GM12878 (cell line): ENCODE results near the gene FREM2. TPM values are rescaled to one million over a fixed set of nuclear protein-coding genes. Genes with fewer than 3 reads are reported as not detected.

ENCODE experiments used
- ATAC-seq: fragments of 200-7000 bp; cut with Tn5 transposase; 3 replicates; pipeline ENCODE4 v1.9.1; 2020; ENCODE audit warnings: mild to moderate bottlenecking, moderate library complexity
- BruUV-seq: library from RNA; stranded (reverse); fragments of 400-500 nt; replicated peaks from 2 replicates; lab custom pipeline; 2021; lab: Mats Ljungman, UMichigan
- CTCF ChIA-PET: fragments of 300-600 bp; sonication (Branson Sonifier 250); formaldehyde crosslinking; extraction: SDS; loops from one replicate; lab custom pipeline; 2021; ENCODE audit warnings: inconsistent platforms; lab: Yijun Ruan, JAX
- POLR2A ChIA-PET: fragments of 350-600 bp; formaldehyde crosslinking; extraction: SDS; loops from one replicate; lab custom pipeline; 2021; ENCODE audit warnings: inconsistent platforms; lab: Charles Lee
- RAD21 ChIA-PET: fragments of 300-600 bp; sonication (Branson Sonifier 250); formaldehyde crosslinking; loops from one replicate; lab custom pipeline; 2023; ENCODE audit warnings: antibody characterized with exemption; ENCODE audit not compliant: unreplicated experiment; lab: Charles Lee
- SMC1A ChIA-PET: fragments of 300-600 bp; sonication (Branson Sonifier 250); formaldehyde crosslinking; loops from one replicate; lab custom pipeline; 2023; ENCODE audit not compliant: unreplicated experiment, uncharacterized antibody; lab: Charles Lee
- DNase-seq: peaks from one replicate; pipeline ENCODE4 v3.0.0-alpha.2; 2011; ENCODE audit warnings: low read depth, low spot score
- FAIRE-seq: peaks from 3 replicates; lab custom pipeline; 2011; peaks lifted over from hg19 to GRCh38; lab: Jason Lieb, UNC
- H2AFZ ChIP-seq: 2 replicates; pipeline ENCODE4 v1.6.0; 2011; ENCODE audit warnings: low read depth, low read length, control low read depth; ENCODE audit not compliant: control insufficient read depth
- H3K27ac ChIP-seq: 2 replicates; pipeline ENCODE4 v1.5.1; 2011; ENCODE audit warnings: control low read depth; ENCODE audit not compliant: control insufficient read depth, insufficient read depth
- H3K27me3 ChIP-seq, 2 experiments: replicated peaks in 1 of 2; 2 replicates each; pipeline versions ENCODE4 v1.6.0 to v1.6.1; 2011; ENCODE audit warnings: low read length in 1 of 2; ENCODE audit not compliant: control insufficient read depth in 2 of 2, insufficient read depth in 2 of 2
- H3K36me3 ChIP-seq, 2 experiments: 2 replicates each; pipeline ENCODE4 v1.5.1; 2011; ENCODE audit warnings: low read length in 1 of 2; ENCODE audit not compliant: control insufficient read depth in 2 of 2, insufficient read depth in 2 of 2
- H3K4me1 ChIP-seq: 2 replicates; pipeline ENCODE4 v1.6.1; 2011; ENCODE audit warnings: mild to moderate bottlenecking, low read length, moderate library complexity, mixed read lengths; ENCODE audit not compliant: control insufficient read depth, insufficient read depth
- H3K4me2 ChIP-seq: 2 replicates; pipeline ENCODE4 v1.6.0; 2011; ENCODE audit warnings: control low read depth; ENCODE audit not compliant: control insufficient read depth, insufficient read depth
- H3K4me3 ChIP-seq: fragments of 200-600 bp; sonication (generic); 2 replicates; pipeline ENCODE4 v1.5.1; 2016
- H3K79me2 ChIP-seq: 2 replicates; pipeline ENCODE4 v1.6.0; 2011; ENCODE audit warnings: low read length; ENCODE audit not compliant: control insufficient read depth, insufficient read depth
- H3K9ac ChIP-seq: 2 replicates; pipeline ENCODE4 v1.8.0; 2011; ENCODE audit warnings: low read length, control low read depth, mixed read lengths; ENCODE audit not compliant: control insufficient read depth, insufficient read depth
- H3K9me3 ChIP-seq: replicated peaks from 3 replicates; pipeline ENCODE4 v1.5.1; 2011; ENCODE audit warnings: mild to moderate bottlenecking, low read length; ENCODE audit not compliant: control insufficient read depth, insufficient read depth
- H4K20me1 ChIP-seq: 2 replicates; pipeline ENCODE4 v1.6.0; 2011; ENCODE audit not compliant: control insufficient read depth, insufficient read depth
- ATF2 ChIP-seq: IDR thresholded peaks from 2 replicates; pipeline ENCODE4 v1.6.1; 2012; ENCODE audit warnings: low read length, inconsistent platforms
- BCL11A ChIP-seq: IDR thresholded peaks from 2 replicates; pipeline ENCODE4 v1.6.1; 2011; ENCODE audit warnings: low read depth, low read length
- HDAC2 ChIP-seq: fragments of 200-600 bp; sonication (generic); IDR thresholded peaks from 2 replicates; pipeline ENCODE4 v1.6.1; 2017
- MEF2A ChIP-seq: IDR thresholded peaks from 2 replicates; pipeline ENCODE4 v1.6.1; 2011; ENCODE audit warnings: low read depth, mild to moderate bottlenecking, low read length, moderate library complexity; ENCODE audit not compliant: insufficient read depth
- MEF2B ChIP-seq: fragments of 450-650 bp; IDR thresholded peaks from 2 replicates; pipeline ENCODE4 v1.6.1; 2018; ENCODE audit warnings: mild to moderate bottlenecking, moderate library complexity; ENCODE audit not compliant: partially characterized antibody, poor library complexity, severe bottlenecking
- NBN ChIP-seq: fragments of 450-650 bp; IDR thresholded peaks from 2 replicates; pipeline ENCODE4 v1.6.1; 2016
- PAX5 ChIP-seq: IDR thresholded peaks from 2 replicates; pipeline ENCODE4 v1.6.1; 2011; ENCODE audit warnings: low read depth, low read length, borderline replicate concordance
- RAD51 ChIP-seq: fragments of 450-650 bp; IDR thresholded peaks from 2 replicates; pipeline ENCODE4 v1.6.1; 2016; ENCODE audit warnings: moderate library complexity, mild to moderate bottlenecking, inconsistent platforms
- SREBF2 ChIP-seq: IDR thresholded peaks from 2 replicates; pipeline ENCODE4 v1.6.1; 2012; ENCODE audit warnings: mild to moderate bottlenecking, low read length
- TAF1 ChIP-seq: IDR thresholded peaks from 2 replicates; pipeline ENCODE4 v1.6.1; 2011; ENCODE audit warnings: mild to moderate bottlenecking, low read depth, low read length, borderline replicate concordance
- TCF12 ChIP-seq: IDR thresholded peaks from 2 replicates; pipeline ENCODE4 v1.6.1; 2011; ENCODE audit warnings: low read depth, mild to moderate bottlenecking, low read length
- WGBS: methylation state at CpG from one replicate; pipeline ENCODE4 v1.1.6; 2016; ENCODE audit warnings: low lambda C conversion rate; ENCODE audit not compliant: insufficient replicate concordance, insufficient coverage; ENCODE audit errors: missing lambda C conversion rate; 5-methylcytosine and 5-hydroxymethylcytosine counted together
- in situ Hi-C: fragments of 300-500 bp; cut with MboI; formaldehyde crosslinking; loops from 9 replicates; pipeline ENCODE4 v1.14.3; 2018; ENCODE audit warnings: mixed read lengths
- intact Hi-C: fragments of 100-400 bp; cut with micrococcal nuclease; formaldehyde crosslinking; loops from one replicate; pipeline ENCODE4 v1.14.2; 2022; ENCODE audit not compliant: unreplicated experiment
- polyA plus RNA-seq, 11 experiments: library from polyadenylated mRNA; depleted of rRNA in 4 of 11; unstranded in 6 of 11; stranded (reverse) in 5 of 11; fragments of >200 nt; fragmentation: Nextera tagmentation in 4 of 11; fragmentation: Illumina TruSeq in 1 of 11; extraction: Ambion mirVana in 4 of 11; extraction: Trizol in 1 of 11; gene quantifications; 1 replicate in 1 of 11; 2 replicates in 10 of 11; pipeline versions ENCODE4 v1.2.1 to v1.2.3, GENCODE V29; 2011 to 2016; ENCODE audit warnings: inconsistent platforms in 2 of 11, missing spikeins in 2 of 11, low read depth in 1 of 11
- total RNA-seq, 4 experiments: library from RNA; depleted of rRNA in 3 of 4; stranded (reverse); fragments of >200 nt in 3 of 4; fragmentation: Illumina TruSeq in 1 of 4; extraction: Trizol in 1 of 4; gene quantifications; 2 replicates each; pipeline versions ENCODE4 v1.2.1 to v1.2.3, GENCODE V29; 2013 to 2021
- TF ChIP-seq, protein P1 (sequence below): fragments of 450-650 bp; IDR thresholded peaks from 2 replicates; pipeline ENCODE4 v1.6.1; 2016; ENCODE audit warnings: mild to moderate bottlenecking

The FREM2 gene
- total and polyA plus RNA-seq, 10 of the 15 experiments (the other 5 are each of a cell fraction or from before 2014, with no cell fraction given): 0.02 to 0.12 (median 0.05) TPM; not detected in 2

DNA sequence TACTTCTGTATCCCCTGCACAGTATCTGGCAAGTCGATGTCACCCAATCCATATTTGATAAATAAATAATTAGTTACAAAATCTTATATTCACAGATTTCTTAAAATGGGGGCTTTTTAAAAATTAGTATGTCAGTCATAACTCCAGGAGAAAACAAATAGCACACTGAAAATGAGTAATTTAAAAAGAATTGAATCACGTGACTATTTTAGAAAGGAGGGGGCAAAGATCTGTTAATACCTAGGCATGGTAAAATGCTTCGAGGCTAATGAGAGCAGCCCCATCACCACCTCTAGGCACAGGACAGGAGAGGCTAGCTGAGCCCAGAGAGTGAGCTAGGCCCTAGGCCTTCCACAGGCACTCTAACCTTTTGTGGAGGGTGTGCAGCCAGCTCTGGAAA lies 94.7 kb downstream of the FREM2 start:
- ChIA-PET POLR2A (no interaction called here), CTCF (no interaction called here), SMC1A (no interaction called here), RAD21 (no interaction called here)
- in situ Hi-C loops (no loop called here), intact Hi-C loops (no loop called here)
- FAIRE-seq (no peak), ATAC-seq (no peak), DNase-seq (no peak)
- Histone ChIP-seq H4K20me1 (no peaks in the 10 kb centered on the region), H3K9ac (no peak overlapping the region), H3K9me3 (no peaks in the 10 kb centered on the region), H3K79me2 (no peaks in the 10 kb centered on the region), H3K4me3 (no peak overlapping the region), H3K36me3 (no peaks in the 10 kb centered on the region), H3K4me2 (no peak overlapping the region), H3K27ac (no peak overlapping the region), H3K4me1 (no peaks in the 10 kb centered on the region), H3K27me3 (no peaks in the 10 kb centered on the region; a peak in 1 of 4 replicates), H2AFZ (no peak overlapping the region)
- TF ChIP-seq ATF2 (no peak), HDAC2 (no peak), SREBF2 (no peak), RAD51 (peak; percentile 45; the same call in 1 of the 2 replicates)
- no TSS peak for BruUV-seq
- 0% methylated on average over 3 of the region's 3 CpGs for WGBS

- no peak for DNase-seq
- Histone ChIP-seq H3K27ac (no peak overlapping the region), H4K20me1 (no peaks in the 10 kb centered on the region), H3K9ac (no peak overlapping the region), H3K4me3 (no peak overlapping the region), H2AFZ (no peak overlapping the region), H3K4me2 (no peak overlapping the region), H3K9me3 (no peaks in the 10 kb centered on the region), H3K36me3 (no peaks in the 10 kb centered on the region), H3K27me3 (no peaks in the 10 kb centered on the region; a peak in 1 of 4 replicates), H3K4me1 (no peaks in the 10 kb centered on the region), H3K79me2 (no peaks in the 10 kb centered on the region)
- ChIA-PET SMC1A (no interaction called here), CTCF (no interaction called here), RAD21 (no interaction called here), POLR2A (no interaction called here)
- no TSS peak for BruUV-seq
- no peak for ATAC-seq
- in situ Hi-C loops: no loop called here
- intact Hi-C loops: no loop called here
- FAIRE-seq: no peak
- WGBS: 45% methylated on average over 15 of the region's 15 CpGs
- no peak for TF ChIP-seq NBN
- no peak for TF ChIP-seq MEF2A
- no peak for TF ChIP-seq MEF2B
- TF ChIP-seq TAF1: no peak
- TF ChIP-seq, protein P1, sequence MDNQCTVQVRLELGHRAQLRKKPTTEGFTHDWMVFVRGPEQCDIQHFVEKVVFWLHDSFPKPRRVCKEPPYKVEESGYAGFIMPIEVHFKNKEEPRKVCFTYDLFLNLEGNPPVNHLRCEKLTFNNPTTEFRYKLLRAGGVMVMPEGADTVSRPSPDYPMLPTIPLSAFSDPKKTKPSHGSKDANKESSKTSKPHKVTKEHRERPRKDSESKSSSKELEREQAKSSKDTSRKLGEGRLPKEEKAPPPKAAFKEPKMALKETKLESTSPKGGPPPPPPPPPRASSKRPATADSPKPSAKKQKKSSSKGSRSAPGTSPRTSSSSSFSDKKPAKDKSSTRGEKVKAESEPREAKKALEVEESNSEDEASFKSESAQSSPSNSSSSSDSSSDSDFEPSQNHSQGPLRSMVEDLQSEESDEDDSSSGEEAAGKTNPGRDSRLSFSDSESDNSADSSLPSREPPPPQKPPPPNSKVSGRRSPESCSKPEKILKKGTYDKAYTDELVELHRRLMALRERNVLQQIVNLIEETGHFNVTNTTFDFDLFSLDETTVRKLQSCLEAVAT: no peak
- TF ChIP-seq TCF12: no peak
- TF ChIP-seq PAX5: no peak
- no peak for TF ChIP-seq BCL11A
Observed at GRCh38 chr13:38784036-38784880, 97.4 kb downstream of the FREM2 start.
